ENCODE results near the gene MAML3. TPM values are rescaled to one million over a fixed set of nuclear protein-coding genes. Genes with fewer than 3 reads are reported as not detected.

The MAML3 gene
- total RNA-seq, 3 donors from 2014 or later: 0.60 to 1.0 (median 0.73) TPM

DNA sequence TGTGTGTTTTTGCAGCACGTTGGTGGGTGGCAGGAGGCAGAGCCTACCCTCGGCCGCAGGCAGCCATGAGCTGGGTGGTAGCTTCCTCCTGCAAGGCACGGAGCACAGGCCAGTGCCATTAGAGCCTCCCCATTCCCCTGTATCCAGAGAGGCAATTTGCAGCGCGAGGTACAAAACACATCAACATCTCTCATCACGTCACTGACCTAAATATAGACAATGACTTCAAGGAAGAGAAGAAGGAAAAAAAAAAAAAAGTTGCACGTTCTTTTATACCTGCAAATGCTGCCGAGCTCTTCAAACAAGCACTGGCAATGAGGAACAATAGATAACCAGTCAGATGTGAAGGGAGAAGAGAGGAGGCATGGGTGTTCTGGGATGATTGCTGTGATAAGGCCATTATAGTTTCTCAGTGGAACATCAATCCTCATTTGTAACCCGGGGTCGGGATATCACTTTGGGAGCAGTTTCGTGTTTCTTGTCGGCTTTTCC, 328.4 kb downstream of the MAML3 start:
- Mint-ChIP-seq H3K4me3 (no peak overlapping the region), H3K27me3 (ENCODE audit: low read depth) (no peaks in the 10 kb centered on the region), H3K4me1 (ENCODE audit: low read depth) (no peaks in the 10 kb centered on the region), H3K9me3 (no peaks in the 10 kb centered on the region), H3K36me3 (ENCODE audit: insufficient read depth) (no peaks in the 10 kb centered on the region)
- no peak for ATAC-seq
- DNase-seq: no peak

DNA sequence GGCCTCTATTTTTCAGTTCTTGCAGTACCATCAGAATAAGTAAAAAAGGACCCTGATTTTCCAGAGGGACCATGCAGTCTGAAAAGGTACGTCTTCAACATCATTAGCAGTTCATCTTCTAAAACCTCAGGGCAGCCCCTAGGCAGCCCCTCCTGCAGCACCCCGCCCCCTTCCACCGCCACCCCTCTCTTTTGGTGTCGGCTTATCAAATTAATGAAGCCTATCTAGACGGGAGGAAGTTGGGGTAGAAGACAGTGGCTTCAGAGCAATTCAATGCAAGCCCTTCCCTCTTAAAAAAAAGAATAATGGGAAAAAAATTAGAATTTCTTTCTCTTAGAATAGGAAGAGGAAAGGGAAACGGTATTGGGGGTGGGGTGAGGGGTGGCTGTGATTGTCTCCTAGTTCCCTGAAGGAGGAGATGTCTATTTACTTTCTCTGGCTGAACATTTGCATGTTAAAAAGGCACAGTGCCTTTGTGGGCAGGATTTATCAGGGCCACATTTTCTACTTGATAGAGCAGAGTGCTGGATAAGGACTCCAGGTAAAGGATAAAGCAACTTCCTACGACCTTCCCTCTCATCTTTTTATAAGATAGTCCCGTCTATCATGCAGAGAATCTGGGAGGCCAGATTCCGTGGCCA, 329.0 kb downstream of the MAML3 start:
- no peak overlapping the region for H3K4me3 Mint-ChIP-seq
- ATAC-seq (no peak), DNase-seq (no peak)
- no peaks in the 10 kb centered on the region for H3K27me3 Mint-ChIP-seq (ENCODE audit: low read depth)
- no peaks in the 10 kb centered on the region for H3K4me1 Mint-ChIP-seq (ENCODE audit: low read depth)
- no peaks in the 10 kb centered on the region for H3K36me3 Mint-ChIP-seq (ENCODE audit: insufficient read depth)
- H3K9me3 Mint-ChIP-seq: no peaks in the 10 kb centered on the region

DNA sequence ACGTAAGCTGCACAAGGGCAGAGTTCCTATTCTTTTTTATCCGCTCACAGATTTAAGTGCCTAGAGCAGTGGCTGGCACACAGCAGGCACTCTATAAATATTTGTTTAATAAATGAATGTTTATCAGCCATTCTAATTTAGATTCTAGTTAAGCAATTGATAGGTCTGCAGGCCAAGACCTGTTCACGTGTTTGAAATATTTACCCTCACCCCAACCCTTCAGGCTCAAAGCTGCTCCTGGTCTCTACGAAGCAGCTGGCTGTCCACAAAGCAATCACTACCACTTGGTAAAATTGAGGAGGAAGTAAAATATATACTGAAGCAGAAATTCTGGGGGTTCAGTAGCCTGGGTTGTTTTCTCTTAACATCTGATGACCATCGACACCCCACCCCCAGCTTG, 330.2 kb downstream of the MAML3 start:
- H3K36me3 Mint-ChIP-seq (ENCODE audit: insufficient read depth): no peaks in the 10 kb centered on the region
- H3K4me1 Mint-ChIP-seq (ENCODE audit: low read depth): no peaks in the 10 kb centered on the region
- no peaks in the 10 kb centered on the region for H3K9me3 Mint-ChIP-seq

DNA sequence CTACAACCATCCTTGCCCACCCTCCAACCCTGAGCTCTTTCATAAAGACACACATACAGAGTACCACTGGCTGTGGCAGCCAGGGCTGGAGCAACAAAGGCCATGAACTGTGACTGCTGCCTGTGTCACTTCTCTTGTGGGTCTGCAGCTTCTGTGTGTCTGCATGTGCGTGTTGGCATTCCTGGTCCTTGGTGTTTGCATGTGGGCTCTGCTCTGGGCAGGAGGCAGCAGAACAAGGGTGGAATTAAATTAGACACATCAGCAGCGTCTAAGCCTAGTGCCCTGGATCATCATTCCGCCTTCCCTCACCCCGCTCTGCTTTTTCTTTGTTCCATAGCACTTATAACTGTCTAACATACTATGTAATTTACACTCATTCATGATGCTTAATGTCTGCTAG, 330.6 kb downstream of the MAML3 start:
- no peak overlapping the region for H3K4me3 Mint-ChIP-seq
- H3K4me1 Mint-ChIP-seq (ENCODE audit: low read depth): no peaks in the 10 kb centered on the region
- no peaks in the 10 kb centered on the region for H3K36me3 Mint-ChIP-seq (ENCODE audit: insufficient read depth)
- ATAC-seq (no peak), DNase-seq (no peak)
- H3K9me3 Mint-ChIP-seq: no peaks in the 10 kb centered on the region
- no peaks in the 10 kb centered on the region for H3K27me3 Mint-ChIP-seq (ENCODE audit: low read depth)

More for the DNA sequence above, 330.2 kb downstream of the MAML3 start:
- no peak overlapping the region for H3K4me3 Mint-ChIP-seq
- H3K27me3 Mint-ChIP-seq (ENCODE audit: low read depth): no peaks in the 10 kb centered on the region
- DNase-seq (no peak), ATAC-seq (no peak)

DNA sequence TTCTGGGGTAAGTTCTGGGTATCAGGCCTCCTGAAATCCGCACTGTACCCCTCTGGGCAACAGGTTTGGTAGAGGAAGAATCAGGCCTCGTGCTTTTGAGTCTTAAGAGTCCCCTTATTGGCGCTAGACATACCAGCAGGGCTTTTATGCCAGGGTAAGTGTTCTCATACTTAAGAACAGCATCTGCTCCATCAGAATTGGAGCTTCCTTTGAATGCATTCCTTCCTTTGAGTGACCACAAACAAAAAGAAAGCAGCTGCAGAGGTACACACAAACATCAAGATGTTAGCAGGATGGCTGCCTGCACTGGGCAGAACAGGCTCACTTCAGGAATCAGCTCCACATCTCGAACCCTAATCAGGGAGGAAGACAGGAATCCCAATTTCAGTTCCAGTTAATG, 331.6 kb downstream of the MAML3 start:
- Mint-ChIP-seq H3K27me3 (ENCODE audit: low read depth) (no peaks in the 10 kb centered on the region), H3K4me3 (no peak overlapping the region), H3K9me3 (no peaks in the 10 kb centered on the region), H3K36me3 (ENCODE audit: insufficient read depth) (no peaks in the 10 kb centered on the region), H3K4me1 (ENCODE audit: low read depth) (no peaks in the 10 kb centered on the region)
- DNase-seq (no peak), ATAC-seq (no peak)

DNA sequence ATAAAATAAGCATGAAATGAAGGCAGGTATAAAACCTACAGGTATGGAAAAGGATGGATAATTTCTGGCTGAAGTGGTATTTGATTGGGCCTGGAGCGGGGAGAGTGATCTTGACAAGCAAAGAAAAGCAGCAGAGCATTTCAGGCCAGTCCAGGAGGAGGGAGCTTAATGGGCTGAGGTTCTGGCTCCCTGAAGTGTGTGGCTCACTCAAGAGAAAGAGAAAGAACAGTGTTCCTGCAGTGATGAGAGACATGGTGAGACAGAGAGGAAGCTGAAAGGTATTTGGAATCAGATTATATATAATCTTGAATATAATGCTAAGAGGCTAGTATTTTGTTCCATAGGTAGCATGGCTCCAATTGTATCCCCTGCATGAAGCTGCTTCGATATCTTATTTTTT, 334.9 kb downstream of the MAML3 start:
- no peak overlapping the region for H3K4me3 Mint-ChIP-seq

DNA sequence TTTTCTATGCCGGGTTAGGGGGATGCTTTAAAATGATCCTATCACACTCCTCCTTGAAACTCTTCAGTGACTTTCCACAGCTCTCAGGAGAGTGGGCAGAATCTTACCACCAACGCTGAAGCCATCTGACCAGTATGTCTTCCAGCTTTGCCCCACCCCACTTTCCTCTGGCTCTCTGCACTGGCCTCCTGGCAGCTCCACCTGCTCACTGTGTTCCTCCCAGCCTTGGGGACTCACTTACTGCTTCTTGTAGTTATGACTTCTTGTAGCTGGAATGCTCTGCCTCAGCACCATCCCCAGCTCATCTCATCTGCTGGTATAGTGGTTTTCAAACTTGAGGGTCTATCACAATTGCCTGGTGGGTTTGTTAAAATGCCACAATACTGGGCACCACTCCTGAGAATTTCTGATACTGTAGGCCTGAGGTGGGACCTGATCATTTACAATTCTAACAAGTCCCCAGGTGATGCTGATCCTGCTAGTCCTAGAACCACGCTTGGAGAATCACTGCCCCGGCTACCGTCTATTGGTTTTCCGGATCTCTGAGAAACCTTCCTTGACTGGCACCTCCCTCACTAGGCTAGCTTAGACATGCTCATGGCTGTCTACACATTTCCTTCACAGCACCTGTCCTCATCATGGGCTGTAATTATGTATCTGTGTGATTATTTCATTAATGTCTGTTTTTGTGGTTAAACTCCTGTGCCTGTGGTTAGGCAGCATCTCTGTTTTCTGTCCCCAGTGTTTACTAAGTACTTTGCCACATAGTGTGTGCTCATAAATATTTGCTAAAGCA, 336.1 kb downstream of the MAML3 start:
- no peak for ATAC-seq
- DNase-seq: no peak
- Mint-ChIP-seq H3K4me3 (no peak overlapping the region), H3K4me1 (ENCODE audit: low read depth) (peaks cover 3% of the 10 kb centered on the region), H3K9me3 (no peaks in the 10 kb centered on the region), H3K27me3 (ENCODE audit: low read depth) (no peaks in the 10 kb centered on the region), H3K36me3 (ENCODE audit: insufficient read depth) (no peaks in the 10 kb centered on the region)

More for the DNA sequence above, 334.9 kb downstream of the MAML3 start:
- DNase-seq: no peak
- no peak for ATAC-seq
- Mint-ChIP-seq H3K27me3 (ENCODE audit: low read depth) (no peaks in the 10 kb centered on the region), H3K4me1 (ENCODE audit: low read depth) (peaks cover 3% of the 10 kb centered on the region), H3K9me3 (no peaks in the 10 kb centered on the region), H3K36me3 (ENCODE audit: insufficient read depth) (no peaks in the 10 kb centered on the region)

DNA sequence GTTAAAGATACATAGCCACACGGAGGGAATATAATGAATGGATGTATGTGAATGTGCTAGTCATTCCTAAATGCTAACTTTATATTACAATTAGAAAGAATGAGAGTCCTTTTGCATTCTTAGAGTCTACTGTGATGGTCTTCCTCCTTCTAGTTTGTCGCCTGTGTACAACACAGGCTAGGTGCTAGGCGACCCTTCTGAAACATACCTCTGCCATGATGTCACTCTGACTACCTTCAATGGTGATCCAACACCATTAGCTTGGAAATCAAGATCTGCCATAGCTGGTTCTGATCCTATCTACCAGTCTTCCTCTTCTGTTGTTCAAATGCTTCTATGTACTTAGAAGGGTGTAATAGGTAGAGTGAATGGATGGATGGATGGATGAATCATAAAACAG, 337.1 kb downstream of the MAML3 start:
- H3K9me3 Mint-ChIP-seq: no peaks in the 10 kb centered on the region
- H3K4me1 Mint-ChIP-seq (ENCODE audit: low read depth): peaks cover 3% of the 10 kb centered on the region
- ATAC-seq (no peak), DNase-seq (no peak)
- no peaks in the 10 kb centered on the region for H3K36me3 Mint-ChIP-seq (ENCODE audit: insufficient read depth)
- H3K27me3 Mint-ChIP-seq (ENCODE audit: low read depth): no peaks in the 10 kb centered on the region
- H3K4me3 Mint-ChIP-seq: no peak overlapping the region

DNA sequence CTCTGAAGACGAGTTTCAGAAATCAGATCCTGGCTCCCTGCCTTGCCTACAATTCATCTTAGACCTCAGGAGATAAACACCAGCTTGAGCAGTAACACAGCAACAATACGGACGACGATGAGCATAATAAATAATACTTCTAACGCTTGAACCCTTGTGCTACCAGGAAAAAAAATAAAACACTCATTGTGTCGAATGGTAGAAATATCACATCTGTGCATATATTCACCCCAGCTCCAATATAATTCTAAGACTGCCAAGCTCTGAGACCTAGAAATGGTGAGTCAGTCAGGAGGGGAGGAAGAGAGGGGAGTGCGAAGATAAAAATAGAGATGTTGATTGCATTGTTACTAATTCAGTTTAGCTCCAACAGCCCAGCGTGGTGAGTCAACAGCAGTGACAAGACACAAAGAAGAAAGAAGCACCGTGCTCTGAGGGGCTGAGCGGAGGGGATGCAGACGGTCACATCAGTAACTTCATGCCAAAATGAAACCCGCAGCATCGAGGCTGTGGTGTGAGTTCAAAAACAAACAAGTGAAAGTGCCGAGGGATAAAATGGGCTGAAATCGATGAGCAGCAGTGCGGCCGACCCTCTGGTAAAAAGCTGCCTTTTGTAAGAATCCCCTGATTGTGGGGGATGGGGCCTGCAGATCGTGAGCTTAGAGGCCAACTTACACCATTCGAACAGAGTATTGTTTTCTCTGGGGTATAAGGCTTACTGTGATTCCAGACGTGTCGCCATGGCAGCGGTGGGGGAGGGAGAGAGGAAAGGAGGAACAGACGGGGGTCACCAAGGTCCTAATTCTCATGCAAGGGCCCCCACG, 338.0 kb downstream of the MAML3 start:
- Mint-ChIP-seq H3K4me3 (peak overlapping the region; percentile 15), H3K36me3 (ENCODE audit: insufficient read depth) (no peaks in the 10 kb centered on the region), H3K9me3 (no peaks in the 10 kb centered on the region), H3K27me3 (ENCODE audit: low read depth) (no peaks in the 10 kb centered on the region), H3K4me1 (ENCODE audit: low read depth) (peaks cover 3% of the 10 kb centered on the region)
- peak; percentile 67 to 93 for ATAC-seq
- DNase-seq: no peak

DNA sequence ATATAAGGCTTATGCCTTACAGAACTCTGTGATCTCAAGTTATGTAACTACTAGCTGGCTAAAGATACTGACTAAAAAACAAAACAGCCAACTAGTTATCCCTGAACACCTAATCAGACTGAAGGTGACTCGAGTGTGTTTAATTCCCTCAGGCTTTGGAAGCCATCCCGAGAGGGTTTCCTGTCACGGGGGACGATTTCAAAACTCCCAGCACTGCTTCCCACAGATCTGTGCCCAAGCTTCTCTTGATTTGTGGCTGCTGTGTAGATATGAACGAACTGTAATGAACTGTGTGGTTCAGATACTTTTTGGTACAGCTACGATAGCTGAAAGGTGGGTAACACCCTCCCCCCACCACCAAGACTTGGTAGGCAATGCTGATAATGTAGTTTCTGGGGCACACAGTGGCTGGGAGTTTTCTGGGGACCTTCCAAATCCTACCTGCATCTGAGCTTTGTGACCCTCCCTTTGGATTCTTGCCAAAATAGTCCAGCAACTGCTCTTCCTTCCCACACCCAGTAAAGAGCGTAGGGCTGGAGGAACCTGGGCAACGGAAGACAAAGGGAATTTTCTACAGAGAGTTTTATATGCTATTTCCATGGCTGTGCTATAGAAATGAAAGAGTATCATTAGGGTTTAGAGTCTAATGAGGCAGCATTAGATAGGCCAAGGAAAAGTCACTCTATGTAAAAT, 339.5 kb downstream of the MAML3 start:
- no peak overlapping the region for H3K4me3 Mint-ChIP-seq
- H3K9me3 Mint-ChIP-seq: no peaks in the 10 kb centered on the region
- ATAC-seq: no peak

DNA sequence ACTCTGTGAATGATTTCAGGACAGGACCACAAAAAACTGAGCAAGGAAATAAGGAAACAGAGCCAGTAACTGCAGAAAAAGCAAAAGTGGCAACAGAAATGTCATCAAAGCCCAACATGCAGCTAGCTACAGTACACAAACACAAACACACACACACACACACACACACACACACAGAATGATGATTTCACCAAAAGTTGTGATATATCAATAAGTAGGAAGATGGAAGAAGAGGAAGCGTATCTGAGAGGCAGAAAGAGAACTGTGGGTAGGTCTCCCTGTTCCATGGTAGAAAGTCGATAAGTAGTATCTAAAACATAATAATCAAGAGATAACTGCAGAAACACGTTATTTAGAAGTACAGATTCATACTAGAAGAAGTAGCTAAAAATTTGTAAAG, 340.1 kb downstream of the MAML3 start:
- Mint-ChIP-seq H3K4me1 (ENCODE audit: low read depth) (peaks cover 3% of the 10 kb centered on the region), H3K36me3 (ENCODE audit: insufficient read depth) (no peaks in the 10 kb centered on the region), H3K9me3 (no peaks in the 10 kb centered on the region), H3K4me3 (no peak overlapping the region), H3K27me3 (ENCODE audit: low read depth) (peaks cover 3% of the 10 kb centered on the region)
- DNase-seq: no peak
- no peak for ATAC-seq

More for the DNA sequence above, 339.5 kb downstream of the MAML3 start:
- H3K27me3 Mint-ChIP-seq (ENCODE audit: low read depth): peaks cover 1% of the 10 kb centered on the region
- no peak for DNase-seq
- H3K36me3 Mint-ChIP-seq (ENCODE audit: insufficient read depth): no peaks in the 10 kb centered on the region
- peaks cover 3% of the 10 kb centered on the region for H3K4me1 Mint-ChIP-seq (ENCODE audit: low read depth)

DNA sequence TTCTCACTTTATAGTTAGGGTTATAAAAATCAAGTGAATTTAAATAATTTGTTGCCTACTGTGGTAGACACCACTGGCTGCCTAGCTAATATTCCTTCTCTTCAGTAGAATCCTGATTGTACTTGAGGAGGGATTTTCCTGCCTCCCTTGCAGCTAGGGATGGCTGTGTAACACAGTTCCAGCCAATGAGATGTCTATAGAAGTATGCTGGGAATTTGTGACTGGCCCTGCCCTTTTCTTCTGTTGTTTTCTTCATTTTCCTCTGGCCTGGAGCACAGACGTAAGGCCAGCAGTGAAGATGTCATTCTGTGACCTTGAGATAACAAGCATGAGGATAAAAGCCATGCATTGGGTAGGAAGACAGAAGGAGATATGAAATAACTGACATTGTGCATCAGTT, 343.3 kb downstream of the MAML3 start:
- Mint-ChIP-seq H3K36me3 (ENCODE audit: insufficient read depth) (no peaks in the 10 kb centered on the region), H3K27me3 (ENCODE audit: low read depth) (peaks cover 3% of the 10 kb centered on the region), H3K9me3 (no peaks in the 10 kb centered on the region), H3K4me3 (no peak overlapping the region), H3K4me1 (ENCODE audit: low read depth) (no peaks in the 10 kb centered on the region)
- ATAC-seq (no peak), DNase-seq (no peak)

DNA sequence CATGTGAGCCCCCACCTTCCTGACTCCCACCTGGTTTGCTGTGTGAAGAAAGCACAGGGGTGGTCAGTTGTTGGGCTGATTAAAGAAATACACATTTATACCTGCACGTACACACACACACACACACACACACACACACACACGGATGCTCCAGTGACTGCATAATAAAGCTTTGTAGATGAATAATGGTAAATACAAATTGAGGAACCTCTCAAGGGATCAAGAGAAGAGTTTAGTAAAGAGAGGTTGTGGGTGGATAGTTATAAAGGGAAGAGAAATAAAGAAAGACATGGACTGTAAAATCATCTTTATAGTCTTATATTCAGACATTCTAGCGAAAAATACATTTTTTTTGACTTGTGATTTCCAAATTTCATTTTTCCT, 344.2 kb downstream of the MAML3 start:
- no peaks in the 10 kb centered on the region for H3K4me1 Mint-ChIP-seq (ENCODE audit: low read depth)
- H3K9me3 Mint-ChIP-seq: no peaks in the 10 kb centered on the region
- no peaks in the 10 kb centered on the region for H3K36me3 Mint-ChIP-seq (ENCODE audit: insufficient read depth)
- H3K27me3 Mint-ChIP-seq (ENCODE audit: low read depth): peaks cover 3% of the 10 kb centered on the region
- no peak for ATAC-seq
- DNase-seq: no peak
- no peak overlapping the region for H3K4me3 Mint-ChIP-seq

Measured in activated T-cell treated with anti-CD3 and anti-CD28 coated beads, Interleukin-2, amount 50 U/mL, for 4 hours (primary cell).